CD4-positive, alpha-beta T cell treated with Interleukin-17A for 1 hour (primary cell): ENCODE measurements around the gene ZNF324.
"Not testable (repeated sequence)": the region's sequence is repeated elsewhere in the genome, so short reads cannot be mapped to it uniquely, and the experiment has no call there.

Experiments used
- DNase-seq: peaks from one replicate; pipeline ENCODE4 v3.0.0-alpha.2; 2020

ZNF324 gene

GRCh38 chr19:58507602-58508223 is 40.8 kb downstream of the ZNF324 start:
- not testable (repeated sequence) for DNase-seq

DNA sequence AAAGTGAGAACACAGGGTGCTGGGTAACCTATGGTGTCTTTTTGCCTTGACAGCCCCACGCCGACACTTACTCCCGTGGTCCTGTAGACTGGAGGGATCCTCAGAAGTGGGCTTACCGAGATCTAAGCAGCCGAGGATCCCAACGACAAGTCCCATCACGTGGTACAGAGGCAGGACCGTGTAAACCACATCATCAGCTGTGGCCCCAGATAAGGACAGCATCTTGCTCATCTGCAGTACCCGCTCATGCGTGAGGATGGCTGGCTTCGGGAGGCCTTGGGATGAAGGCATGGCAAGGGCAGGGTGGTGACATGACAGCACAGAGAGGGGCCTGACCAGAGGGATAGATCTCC is 42.8 kb downstream of the ZNF324 start:
- no peak for DNase-seq

- DNase-seq = no peak
Observed at GRCh38 chr19:58510084-58510862, 43.4 kb downstream of the ZNF324 start.

- DNase-seq = no peak
Observed at GRCh38 chr19:58511353-58512208, 44.7 kb downstream of the ZNF324 start, which contains the start of gene SLC27A5. Gene SLC27A5 (minus strand): TSS chr19:58511992. CDS start chr19:58511955, 37 bp downstream.

GRCh38 chr19:58513213-58513693 is 46.4 kb downstream of the ZNF324 start:
- DNase-seq = no peak

DNA sequence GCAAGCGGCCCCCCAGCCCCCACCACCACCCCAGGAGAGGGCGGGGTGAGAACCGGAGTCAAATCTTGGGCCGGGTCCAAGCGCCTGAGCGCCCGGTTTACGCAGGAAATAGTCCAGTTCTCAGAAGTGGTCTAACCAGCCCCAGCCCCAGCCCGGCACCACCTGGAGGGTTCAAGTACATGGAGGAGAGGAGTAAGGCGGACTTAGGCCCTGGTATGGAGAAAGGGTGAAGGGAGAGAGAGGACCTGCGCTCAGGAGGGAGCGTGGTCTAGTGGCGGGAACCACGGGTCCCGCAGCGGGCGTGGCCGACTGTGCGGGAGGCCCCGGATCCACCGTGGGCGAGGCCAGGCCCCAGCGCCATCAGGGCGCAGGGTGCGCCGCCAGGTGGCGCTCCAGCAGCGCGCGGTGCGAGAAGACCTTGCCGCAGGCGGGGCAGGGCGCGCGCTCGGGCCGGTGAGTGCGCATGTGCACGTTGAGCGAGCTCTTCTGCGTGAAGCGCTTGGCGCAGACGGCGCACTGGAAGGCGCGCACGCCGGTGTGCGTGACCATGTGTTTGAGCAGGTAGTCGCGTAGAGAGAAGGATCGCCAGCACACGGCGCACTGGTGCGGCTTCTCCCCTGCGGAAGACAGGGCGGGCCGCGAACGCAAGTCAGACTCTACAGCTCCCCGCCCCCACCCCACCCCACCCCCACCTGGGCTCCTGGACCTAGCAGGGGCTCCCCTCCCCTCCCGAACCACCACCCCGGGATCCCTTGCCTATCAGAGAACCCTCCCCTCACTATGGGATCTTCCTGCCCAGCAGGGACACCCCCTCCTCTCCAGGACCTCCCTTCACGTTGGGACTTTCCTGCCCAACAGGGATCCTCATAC is 47.0 kb downstream of the ZNF324 start:
- peak; percentile 93 for DNase-seq

GRCh38 chr19:58514564-58515022 is 47.7 kb downstream of the ZNF324 start:
- DNase-seq = no peak

GRCh38 chr19:58515259-58515658 is 48.4 kb downstream of the ZNF324 start:
- DNase-seq = no peak

DNA sequence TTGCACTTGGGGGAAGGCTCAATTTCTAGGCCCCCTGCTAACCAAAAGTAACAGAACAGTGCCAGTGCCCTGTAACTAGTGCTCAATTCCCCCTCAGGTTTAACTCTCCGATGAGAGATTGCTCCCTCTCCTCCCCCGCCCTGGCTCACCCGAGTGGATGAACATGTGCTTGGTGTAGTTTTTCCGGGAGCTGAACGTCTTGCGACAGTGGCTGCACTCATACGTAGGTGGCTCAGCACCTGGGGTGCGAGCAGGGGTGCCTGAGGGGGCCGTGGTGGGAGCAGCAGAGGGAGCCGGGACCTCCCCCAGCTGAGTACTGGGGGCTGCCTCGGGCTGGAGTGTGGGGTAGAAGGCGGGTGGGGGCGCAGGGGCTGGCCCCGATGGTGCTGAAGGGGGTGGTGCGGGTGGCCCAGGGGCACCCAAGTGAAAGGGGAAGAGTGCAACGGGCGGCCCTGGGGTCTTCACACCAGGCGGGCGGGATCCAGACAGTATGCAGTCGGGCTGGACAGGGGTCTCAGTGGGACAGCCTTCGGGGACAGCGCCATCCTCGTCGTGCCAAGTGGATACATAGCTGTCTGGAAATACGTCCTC is 49.5 kb downstream of the ZNF324 start:
- DNase-seq = no peak

DNA sequence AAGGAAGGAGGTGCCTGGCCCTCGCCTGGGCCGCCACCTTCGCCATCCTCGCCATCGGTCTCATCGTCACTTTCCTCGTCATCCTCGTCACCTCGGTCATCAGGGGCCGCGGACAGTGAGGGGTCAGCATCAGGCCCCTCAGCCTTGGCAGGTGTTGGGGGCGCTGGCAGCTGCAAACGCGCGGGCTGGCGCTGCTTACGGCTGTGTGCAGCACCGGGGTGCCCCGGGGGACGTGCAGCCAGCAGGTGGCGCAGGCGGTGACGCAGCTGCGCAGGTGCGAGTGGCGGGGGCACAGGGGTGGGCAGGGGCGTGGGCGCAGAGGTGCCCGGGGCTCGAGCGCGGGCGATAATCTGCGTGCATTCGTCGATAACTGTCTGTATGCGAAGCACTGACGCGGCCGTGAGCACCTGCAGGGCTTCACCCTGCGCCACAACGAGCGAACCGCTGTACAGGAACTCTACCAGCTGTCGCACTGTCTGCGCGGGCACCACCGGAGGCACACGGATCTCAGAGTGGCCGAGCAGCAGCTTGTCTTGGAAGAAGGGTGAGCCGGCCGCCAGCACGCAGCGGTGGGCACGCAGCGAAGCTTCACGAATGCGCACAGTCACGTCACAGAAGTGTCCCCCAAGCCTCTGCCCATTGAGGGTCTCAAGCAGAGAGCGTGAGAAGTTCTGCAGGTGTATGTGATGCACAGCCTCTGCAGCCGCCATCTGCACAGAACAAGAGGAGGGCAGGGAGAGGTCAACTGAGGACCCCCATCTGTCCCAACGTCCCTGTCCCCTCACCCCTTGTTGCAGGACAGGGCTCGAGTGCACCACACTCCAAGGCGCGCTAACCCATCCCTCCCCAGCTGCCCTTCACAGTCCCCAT is 50.3 kb downstream of the ZNF324 start:
- DNase-seq = no peak

DNA sequence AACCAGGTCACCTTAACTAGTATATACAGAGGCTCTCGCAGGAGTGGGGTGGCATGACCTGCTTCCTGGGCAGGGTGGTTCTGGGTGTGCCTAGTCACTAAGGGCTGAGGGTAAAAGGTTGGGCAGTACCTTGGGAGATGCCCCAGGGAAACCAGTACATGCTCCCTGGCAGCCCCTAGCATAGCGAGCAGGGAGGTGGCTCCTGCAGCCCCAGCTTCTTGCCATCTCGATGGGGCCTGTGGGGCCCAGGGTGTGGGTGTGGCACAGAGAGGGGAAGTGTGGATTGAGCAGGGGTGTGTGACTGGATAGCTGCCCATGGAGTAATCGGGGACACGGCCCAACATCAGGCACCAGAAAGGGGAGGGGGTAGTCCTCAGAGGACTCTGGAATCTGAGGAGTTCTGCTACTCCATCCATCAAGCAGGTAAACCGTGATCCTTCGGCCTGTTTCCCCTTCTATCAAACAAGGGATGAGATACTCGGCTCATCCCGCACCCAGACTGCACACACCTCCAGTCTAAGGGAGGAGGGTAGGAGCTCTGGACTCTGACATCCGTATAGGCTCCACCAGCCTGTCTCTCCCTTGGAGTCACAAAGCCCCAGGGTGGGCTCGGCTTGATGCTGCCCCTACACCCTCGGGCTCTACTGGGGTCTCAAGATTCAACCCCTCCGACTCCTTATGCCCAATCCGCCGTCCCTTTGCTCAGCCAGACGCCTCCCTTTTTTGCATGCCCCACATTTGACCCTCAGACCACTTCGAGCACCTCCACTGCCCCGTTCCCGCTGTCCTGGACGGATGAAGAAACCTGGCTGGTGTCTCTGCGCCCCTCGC is 51.6 kb downstream of the ZNF324 start:
- DNase-seq = no peak

DNA sequence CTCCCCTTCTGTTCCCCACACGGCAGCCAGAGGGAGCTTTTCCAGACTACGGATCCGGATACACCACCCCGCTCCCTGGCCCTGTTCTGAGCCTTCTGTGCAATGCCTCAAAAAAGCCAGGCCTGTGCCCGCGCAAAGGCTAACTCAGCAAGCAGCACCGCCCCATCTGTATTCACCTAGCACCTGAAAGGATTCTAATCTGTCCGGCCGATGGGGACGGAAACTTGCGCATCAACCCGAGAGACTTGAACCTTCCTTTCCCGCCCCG is 52.1 kb downstream of the ZNF324 start:
- peak; percentile 60 for DNase-seq

DNA sequence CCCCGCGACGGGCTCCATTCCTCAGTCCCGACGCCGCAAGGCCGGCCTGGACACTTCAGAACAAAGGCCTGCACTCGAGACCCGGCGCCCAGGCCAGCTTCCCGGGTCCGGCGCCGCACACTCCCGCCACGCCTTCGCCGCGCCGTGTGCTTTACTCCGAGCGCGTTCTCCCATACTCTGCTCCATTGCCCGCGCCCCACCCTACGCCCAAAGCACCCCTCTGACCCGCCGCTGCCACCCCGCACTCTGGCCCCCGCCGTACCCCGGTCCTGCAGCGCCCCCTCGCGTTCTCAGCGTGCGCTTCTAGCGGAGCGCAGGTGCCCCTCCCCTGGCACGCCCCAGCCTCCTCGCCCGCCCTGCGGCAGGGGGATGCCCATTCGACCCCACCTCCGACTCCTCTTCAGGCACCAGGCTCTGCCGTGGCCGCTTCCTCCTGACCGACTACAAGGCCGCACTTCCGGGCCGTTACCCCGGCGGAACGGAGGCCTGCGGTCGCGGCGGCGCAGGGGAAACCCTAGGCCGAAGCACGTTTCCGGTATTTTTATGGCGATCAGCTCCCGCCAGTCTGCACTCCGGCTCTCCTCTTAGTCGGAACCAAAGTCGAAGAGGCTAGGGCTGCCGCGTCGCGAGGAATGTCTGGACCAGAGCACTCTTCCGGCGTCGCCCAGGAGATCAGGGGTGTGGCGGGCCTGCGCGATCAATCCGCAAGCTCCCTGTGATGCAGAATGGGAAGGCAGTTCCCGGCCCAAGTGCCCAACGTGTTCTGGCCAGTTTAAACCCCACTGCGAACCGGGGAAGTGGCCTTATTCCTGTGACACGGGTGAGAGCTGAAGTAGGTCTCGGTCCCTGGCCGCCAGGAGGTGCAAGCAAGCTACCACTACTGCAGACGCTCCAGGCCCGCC is 52.7 kb downstream of the ZNF324 start, which contains the start of gene ZBTB45:
Gene ZBTB45, minus strand, starts transcription at position 456 of the 902 bp plus-strand sequence. CDS start 2,137 bp downstream, outside the sequence.
- DNase-seq = peak; percentile 95

- DNase-seq = no peak
Observed at GRCh38 chr19:58520257-58520599, 53.3 kb downstream of the ZNF324 start.

DNA sequence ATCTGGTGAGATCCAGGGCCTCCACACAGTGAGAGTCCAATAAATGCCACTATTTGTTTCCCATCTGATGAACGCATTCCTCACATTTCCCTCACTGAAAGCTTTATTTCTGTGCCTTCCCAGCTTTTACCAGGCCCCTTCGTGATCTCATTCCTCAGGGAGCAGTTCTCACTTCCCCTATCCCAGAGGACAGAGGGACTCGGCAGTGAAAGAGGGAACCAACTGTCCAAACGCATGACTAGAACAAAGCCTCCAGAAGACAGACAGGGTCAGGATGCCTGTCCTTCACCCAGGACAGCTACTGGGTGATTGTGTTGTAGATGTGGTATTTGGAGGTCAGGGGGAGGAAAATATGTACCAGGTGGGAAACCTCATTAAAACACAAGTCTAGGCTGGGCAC is 54.8 kb downstream of the ZNF324 start:
- no peak for DNase-seq

DNA sequence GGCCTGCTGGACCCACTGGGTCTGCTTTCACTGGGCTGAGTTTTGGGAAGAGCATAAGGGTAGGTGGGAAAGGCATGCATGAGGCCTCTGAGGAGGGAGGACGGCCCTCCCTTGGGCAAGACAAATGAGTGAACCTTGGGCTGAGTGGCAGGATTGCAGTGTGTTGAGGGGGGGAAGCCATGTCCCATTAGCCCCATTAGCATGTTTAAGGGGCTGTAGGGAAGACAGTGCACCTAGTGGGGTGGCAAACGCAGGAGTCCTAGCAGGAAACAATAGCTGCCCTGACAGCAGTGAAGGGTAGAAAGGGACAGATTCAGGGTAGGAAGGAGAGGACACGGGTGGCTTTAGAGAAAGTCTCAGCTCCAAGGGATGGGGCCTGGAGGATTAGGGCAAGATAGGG is 55.8 kb downstream of the ZNF324 start:
- DNase-seq = no peak
